ENCODE results near the gene PRKCA.

- TF ChIP-seq, protein P1, sequence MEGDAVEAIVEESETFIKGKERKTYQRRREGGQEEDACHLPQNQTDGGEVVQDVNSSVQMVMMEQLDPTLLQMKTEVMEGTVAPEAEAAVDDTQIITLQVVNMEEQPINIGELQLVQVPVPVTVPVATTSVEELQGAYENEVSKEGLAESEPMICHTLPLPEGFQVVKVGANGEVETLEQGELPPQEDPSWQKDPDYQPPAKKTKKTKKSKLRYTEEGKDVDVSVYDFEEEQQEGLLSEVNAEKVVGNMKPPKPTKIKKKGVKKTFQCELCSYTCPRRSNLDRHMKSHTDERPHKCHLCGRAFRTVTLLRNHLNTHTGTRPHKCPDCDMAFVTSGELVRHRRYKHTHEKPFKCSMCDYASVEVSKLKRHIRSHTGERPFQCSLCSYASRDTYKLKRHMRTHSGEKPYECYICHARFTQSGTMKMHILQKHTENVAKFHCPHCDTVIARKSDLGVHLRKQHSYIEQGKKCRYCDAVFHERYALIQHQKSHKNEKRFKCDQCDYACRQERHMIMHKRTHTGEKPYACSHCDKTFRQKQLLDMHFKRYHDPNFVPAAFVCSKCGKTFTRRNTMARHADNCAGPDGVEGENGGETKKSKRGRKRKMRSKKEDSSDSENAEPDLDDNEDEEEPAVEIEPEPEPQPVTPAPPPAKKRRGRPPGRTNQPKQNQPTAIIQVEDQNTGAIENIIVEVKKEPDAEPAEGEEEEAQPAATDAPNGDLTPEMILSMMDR (IDR thresholded peaks at IDR 0.05) = no peak
- no peak for TF ChIP-seq POLR2A (IDR thresholded peaks at IDR 0.05; ENCODE audit: low read depth)
- no peak for TF ChIP-seq POLR2AphosphoS5 (IDR thresholded peaks at IDR 0.05)
- TF ChIP-seq EP300 (IDR thresholded peaks at IDR 0.05) = no peak
Observed at GRCh38 chr17:66383333-66383732, 80.9 kb downstream of the PRKCA start.
